GM19455 (cell line): ENCODE results near the gene GRIA2.

Source experiments
- ATAC-seq: cut with Tn5 transposase; IDR thresholded peaks from one replicate; pipeline ENCODE4 v1.9.1; 2021; ENCODE audit not compliant: unreplicated experiment

The GRIA2 gene

DNA sequence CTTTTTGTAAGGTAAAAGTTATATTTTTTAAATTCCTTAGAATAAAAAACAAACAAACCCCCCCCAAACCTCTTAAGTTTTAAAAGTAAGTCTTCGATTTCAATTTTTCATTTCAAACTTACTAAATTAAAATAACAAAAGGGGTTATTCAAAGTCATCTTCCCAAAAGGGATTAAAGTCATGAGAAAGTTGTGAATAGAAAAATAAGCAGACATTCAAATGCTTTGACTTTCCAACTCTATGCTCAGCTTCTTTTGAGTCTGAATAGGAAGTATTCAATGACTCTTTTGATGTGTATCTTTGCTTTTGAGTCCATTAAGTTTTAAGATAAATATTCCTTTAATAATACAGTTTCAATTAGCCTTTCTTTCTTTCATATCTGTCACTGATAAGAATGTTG is 138.3 kb downstream of the GRIA2 start:
- ATAC-seq, result no peak

DNA sequence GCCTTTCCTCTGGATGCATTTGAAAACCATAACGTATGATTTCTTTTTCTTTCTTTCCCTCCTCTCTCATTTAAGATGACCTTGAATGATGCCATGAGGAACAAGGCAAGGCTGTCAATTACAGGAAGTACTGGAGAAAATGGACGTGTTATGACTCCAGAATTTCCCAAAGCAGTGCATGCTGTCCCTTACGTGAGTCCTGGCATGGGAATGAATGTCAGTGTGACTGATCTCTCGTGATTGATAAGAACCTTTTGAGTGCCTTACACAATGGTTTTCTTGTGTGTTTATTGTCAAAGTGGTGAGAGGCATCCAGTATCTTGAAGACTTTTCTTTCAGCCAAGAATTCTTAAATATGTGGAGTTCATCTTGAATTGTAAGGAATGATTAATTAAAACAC is 142.8 kb downstream of the GRIA2 start:
- no peak for ATAC-seq

DNA sequence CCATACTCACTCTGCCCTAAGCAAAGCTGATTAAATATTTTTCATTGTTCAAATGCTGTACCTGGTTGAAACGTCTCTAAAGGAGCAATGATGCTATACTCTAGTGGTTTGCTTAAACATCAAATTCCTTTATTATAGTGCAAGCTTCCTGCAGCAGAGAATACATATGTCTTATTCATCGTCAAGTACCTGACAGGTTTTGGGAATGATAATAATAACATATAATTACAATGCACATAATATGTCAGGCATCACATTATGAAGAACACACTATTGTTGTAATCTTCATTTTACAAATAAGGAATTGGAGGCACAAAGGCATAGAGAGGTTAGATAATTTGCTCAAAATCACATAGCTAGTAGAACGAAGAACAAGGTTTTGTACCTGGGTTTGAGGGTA is 151.6 kb downstream of the GRIA2 start:
- no peak for ATAC-seq

DNA sequence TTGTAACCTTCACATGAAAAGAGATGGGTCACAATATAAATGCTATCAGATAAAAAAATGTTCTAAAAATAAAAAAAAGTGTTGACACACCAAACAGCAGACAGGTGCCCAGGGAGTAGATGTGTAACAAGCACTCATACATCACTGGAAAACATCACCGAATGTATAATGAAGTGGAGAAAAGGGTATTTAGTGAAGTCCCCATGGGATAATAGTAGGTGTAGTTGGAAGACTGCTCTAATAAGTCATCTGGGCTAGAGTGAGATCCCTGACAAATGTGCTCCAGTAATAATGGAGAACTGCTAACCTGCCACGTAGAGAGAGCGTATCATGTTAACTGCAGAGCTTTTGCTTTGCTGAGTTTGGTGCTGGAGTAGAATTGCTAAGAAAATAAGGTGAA is 152.0 kb downstream of the GRIA2 start:
- no peak for ATAC-seq

DNA sequence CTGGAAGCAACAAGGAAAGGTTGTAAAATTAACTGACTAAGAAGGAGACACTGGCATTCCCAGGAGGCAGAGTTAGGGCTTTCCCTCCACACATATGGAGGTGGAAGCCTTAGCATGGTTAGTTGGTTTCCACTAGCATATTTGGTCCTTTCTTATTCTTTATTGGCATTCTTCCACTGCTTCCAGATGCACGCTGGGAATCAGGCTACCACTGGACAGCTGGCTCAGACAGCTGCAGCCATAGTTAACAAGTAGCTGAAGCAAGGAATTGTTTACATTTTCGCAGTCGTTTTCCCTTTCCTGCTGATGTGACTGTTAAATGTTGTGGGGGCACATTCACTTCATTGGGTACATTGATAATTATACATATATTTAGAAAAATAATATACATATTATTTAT is 169.2 kb downstream of the GRIA2 start:
- ATAC-seq, result no peak

DNA sequence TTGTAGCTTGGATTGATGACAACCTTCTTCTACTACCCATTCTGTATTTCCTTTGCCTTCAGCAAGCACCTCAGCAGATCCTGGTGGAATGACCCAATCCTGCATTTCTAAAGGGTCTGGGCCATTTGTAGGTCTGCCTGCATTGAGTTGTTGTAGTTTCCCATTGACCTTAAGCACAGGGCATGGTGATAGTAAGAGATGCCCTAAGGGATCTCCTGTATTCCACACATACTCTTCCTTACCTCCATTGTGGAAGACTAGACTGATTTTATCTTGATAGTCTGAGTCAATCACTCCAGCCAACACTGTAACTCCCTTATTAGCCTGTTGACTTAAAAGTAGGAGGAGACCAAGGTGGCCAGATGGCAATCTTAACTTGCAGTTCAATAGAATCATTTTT is 184.5 kb downstream of the GRIA2 start:
- no peak for ATAC-seq
